Measurements from ENCODE around the gene ARIH2.

DNA sequence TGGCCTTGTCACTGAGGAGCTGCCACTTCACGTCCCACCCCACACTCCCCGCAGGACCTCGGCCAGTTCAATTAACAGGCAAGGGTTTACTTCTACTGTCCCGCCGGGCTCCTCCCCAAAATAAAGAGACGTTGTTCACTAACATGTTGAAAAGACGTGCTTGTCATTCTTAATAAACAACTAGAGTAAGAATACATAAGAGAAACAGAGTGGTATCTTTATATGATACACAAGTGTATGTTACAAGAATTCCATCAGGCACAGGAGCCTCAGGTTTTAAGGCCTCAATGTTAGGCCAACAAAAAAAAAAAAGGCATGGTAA lies 110.9 kb downstream of the ARIH2 start:
- TF ChIP-seq, protein P1, sequence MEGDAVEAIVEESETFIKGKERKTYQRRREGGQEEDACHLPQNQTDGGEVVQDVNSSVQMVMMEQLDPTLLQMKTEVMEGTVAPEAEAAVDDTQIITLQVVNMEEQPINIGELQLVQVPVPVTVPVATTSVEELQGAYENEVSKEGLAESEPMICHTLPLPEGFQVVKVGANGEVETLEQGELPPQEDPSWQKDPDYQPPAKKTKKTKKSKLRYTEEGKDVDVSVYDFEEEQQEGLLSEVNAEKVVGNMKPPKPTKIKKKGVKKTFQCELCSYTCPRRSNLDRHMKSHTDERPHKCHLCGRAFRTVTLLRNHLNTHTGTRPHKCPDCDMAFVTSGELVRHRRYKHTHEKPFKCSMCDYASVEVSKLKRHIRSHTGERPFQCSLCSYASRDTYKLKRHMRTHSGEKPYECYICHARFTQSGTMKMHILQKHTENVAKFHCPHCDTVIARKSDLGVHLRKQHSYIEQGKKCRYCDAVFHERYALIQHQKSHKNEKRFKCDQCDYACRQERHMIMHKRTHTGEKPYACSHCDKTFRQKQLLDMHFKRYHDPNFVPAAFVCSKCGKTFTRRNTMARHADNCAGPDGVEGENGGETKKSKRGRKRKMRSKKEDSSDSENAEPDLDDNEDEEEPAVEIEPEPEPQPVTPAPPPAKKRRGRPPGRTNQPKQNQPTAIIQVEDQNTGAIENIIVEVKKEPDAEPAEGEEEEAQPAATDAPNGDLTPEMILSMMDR (IDR thresholded peaks at IDR 0.05): no peak
- TF ChIP-seq POLR2A (IDR thresholded peaks at IDR 0.05; ENCODE audit: low read depth) (no peak), EP300 (IDR thresholded peaks at IDR 0.05) (no peak), POLR2AphosphoS5 (IDR thresholded peaks at IDR 0.05) (no peak)

All from esophagus muscularis mucosa (tissue), 4 donors.